SK-N-SH (cell line): ENCODE data around the gene SNX5. TPM values are rescaled to one million over a fixed set of nuclear protein-coding genes. Genes with fewer than 3 reads are reported as not detected.

Source experiments
- CTCF ChIA-PET: fragments of 300-600, 350-600 bp; formaldehyde crosslinking; extraction: SDS; loops from one replicate; lab custom pipeline; 2021; lab: Yijun Ruan, JAX
- POLR2A ChIA-PET: fragments of 350-600 bp; sonication (Branson Sonifier 250); formaldehyde crosslinking; extraction: SDS; loops from one replicate; lab custom pipeline; 2020; ENCODE audit warnings: antibody characterized with exemption, inconsistent platforms; lab: Yijun Ruan, JAX
- DNase-seq: peaks from one replicate; pipeline ENCODE4 v3.0.0; 2012
- H2AFZ ChIP-seq: fragments of 200-600 bp; sonication (generic); 2 replicates; pipeline ENCODE4 v1.8.1; 2016; ENCODE audit warnings: antibody characterized with exemption, mild to moderate bottlenecking, low read depth
- H3F3A ChIP-seq: fragments of 200-600 bp; sonication (generic); replicated peaks from 2 replicates; pipeline ENCODE3; 2016; ENCODE audit warnings: antibody characterized with exemption, mild to moderate bottlenecking; ENCODE audit not compliant: insufficient read depth
- H3K27ac ChIP-seq, 2 experiments: fragments of 200-500 bp in 1 of 2; fragments of 200-600 bp in 1 of 2; sonication (Bioruptor generic) in 1 of 2; sonication (generic), shearing (Covaris generic) in 1 of 2; 2 replicates each; pipeline versions ENCODE4 v1.5.1 to v1.6.1; 2014 to 2016; ENCODE audit warnings: low read depth in 2 of 2, inconsistent platforms in 1 of 2, low read length in 1 of 2, mild to moderate bottlenecking in 1 of 2, mixed read lengths in 1 of 2
- H3K27me3 ChIP-seq: fragments of 200-600 bp; sonication (generic), shearing (Covaris generic); 2 replicates; pipeline ENCODE4 v1.6.1; 2016; ENCODE audit warnings: mixed run types; ENCODE audit not compliant: insufficient read depth
- H3K36me3 ChIP-seq, 2 experiments: fragments of 200-500 bp in 1 of 2; fragments of 200-600 bp in 1 of 2; sonication (Bioruptor generic) in 1 of 2; sonication (generic) in 1 of 2; replicated peaks in 1 of 2; 2 replicates each; pipeline versions ENCODE3 to v1.5.1; 2014 to 2016; ENCODE audit warnings: low read length in 1 of 2, mild to moderate bottlenecking in 1 of 2; ENCODE audit not compliant: insufficient read depth in 2 of 2, control insufficient read depth in 1 of 2
- H3K4me1 ChIP-seq, 2 experiments: fragments of 200-500 bp in 1 of 2; fragments of 200-600 bp in 1 of 2; sonication (Bioruptor generic) in 1 of 2; sonication (generic), shearing (Covaris generic) in 1 of 2; 2 replicates each; pipeline versions ENCODE4 v1.5.1 to v1.6.1; 2014 to 2016; ENCODE audit warnings: low read depth in 1 of 2, low read length in 1 of 2, mixed run types in 1 of 2; ENCODE audit not compliant: insufficient read depth in 2 of 2, control insufficient read depth in 1 of 2
- H3K4me2 ChIP-seq: fragments of 200-600 bp; sonication (generic), shearing (Covaris generic); 2 replicates; pipeline ENCODE4 v1.6.1; 2017; ENCODE audit warnings: mixed run types
- H3K4me3 ChIP-seq, 2 experiments: fragments of 200-500 bp in 1 of 2; fragments of 200-600 bp in 1 of 2; sonication (Bioruptor generic) in 1 of 2; sonication (generic), shearing (Covaris generic) in 1 of 2; 2 replicates each; pipeline versions ENCODE4 v1.5.1 to v1.8.1; 2014 to 2016; ENCODE audit warnings: low read depth in 2 of 2, inconsistent platforms in 1 of 2, low read length in 1 of 2, mild to moderate bottlenecking in 1 of 2, mixed read lengths in 1 of 2, moderate library complexity in 1 of 2
- H3K79me2 ChIP-seq: fragments of 200-600 bp; sonication (generic); 2 replicates; pipeline ENCODE4 v1.8.1; 2017; ENCODE audit warnings: mild to moderate bottlenecking; ENCODE audit not compliant: insufficient read depth
- H3K9ac ChIP-seq: fragments of 200-600 bp; sonication (generic); 2 replicates; pipeline ENCODE4 v1.6.1; 2017; ENCODE audit warnings: mixed run types
- H3K9me2 ChIP-seq: fragments of 200-600 bp; sonication (generic); 2 replicates; pipeline ENCODE4 v1.6.1; 2017; ENCODE audit warnings: mixed run types
- H3K9me3 ChIP-seq: fragments of 200-600 bp; sonication (generic); 2 replicates; pipeline ENCODE4 v1.6.1; 2017; ENCODE audit warnings: mixed run types, mild to moderate bottlenecking, moderate library complexity
- H4K20me1 ChIP-seq: fragments of 200-600 bp; sonication (generic); 2 replicates; pipeline ENCODE4 v1.6.1; 2017; ENCODE audit warnings: mild to moderate bottlenecking, mixed run types; ENCODE audit not compliant: insufficient read depth
- ELF1 ChIP-seq: IDR thresholded peaks from 2 replicates; pipeline ENCODE4 v1.4.0; 2012
- FOSL2 ChIP-seq: IDR thresholded peaks from 2 replicates; pipeline ENCODE4 v1.4.0; 2012; ENCODE audit warnings: low read depth, mild to moderate bottlenecking, moderate library complexity, borderline replicate concordance
- FOXM1 ChIP-seq: IDR thresholded peaks from 2 replicates; pipeline ENCODE4 v1.4.0; 2012; ENCODE audit warnings: low read depth, mild to moderate bottlenecking
- JUND ChIP-seq: IDR thresholded peaks from 2 replicates; pipeline ENCODE4 v1.4.0; 2012
- MXI1 ChIP-seq: IDR thresholded peaks from 2 replicates; pipeline ENCODE4 v1.6.1; 2012; ENCODE audit warnings: mild to moderate bottlenecking, low read depth, low read length, improper control_type of control experiment
- NFIC ChIP-seq: IDR thresholded peaks from 2 replicates; pipeline ENCODE4 v1.4.0; 2012; ENCODE audit warnings: borderline replicate concordance
- RCOR1 ChIP-seq: fragments of 150-350 bp; IDR thresholded peaks from 2 replicates; pipeline ENCODE4 v1.6.1; 2017; ENCODE audit warnings: antibody characterized with exemption, low read length
- SIN3A ChIP-seq: IDR thresholded peaks from 2 replicates; pipeline ENCODE4 v1.6.1; 2012; ENCODE audit warnings: low read depth, mild to moderate bottlenecking, low read length, moderate library complexity, borderline replicate concordance
- TAF1 ChIP-seq: IDR thresholded peaks from 2 replicates; pipeline ENCODE4 v1.6.1; 2012; ENCODE audit warnings: low read depth, mild to moderate bottlenecking, low read length, moderate library complexity, borderline replicate concordance
- WGBS: methylation state at CpG from one replicate; pipeline ENCODE4 v1.1.6; 2017; ENCODE audit warnings: low lambda C conversion rate; 5-methylcytosine and 5-hydroxymethylcytosine counted together
- polyA plus RNA-seq, 3 experiments: library from polyadenylated mRNA; depleted of rRNA; stranded (reverse); fragments of >200 nt; gene quantifications; 2 replicates each; pipeline ENCODE4 v1.2.3, GENCODE V29; 2012
- small RNA-seq, 7 experiments: library from RNA; depleted of rRNA; stranded (forward); fragments of <200 nt; gene quantifications; one replicate each; pipeline ENCODE3, GENCODE V24; 2012
- TF ChIP-seq, protein P1 (sequence below): fragments of 200-600 bp; sonication (generic); IDR thresholded peaks from 2 replicates; pipeline ENCODE4 v1.6.1; 2017; ENCODE audit warnings: antibody characterized with exemption, mild to moderate bottlenecking, moderate library complexity
- TF ChIP-seq, protein P2 (sequence below): IDR thresholded peaks from 2 replicates; pipeline ENCODE4; 2012
- TF ChIP-seq, protein P3 (sequence below): IDR thresholded peaks from 2 replicates; pipeline ENCODE4 v1.4.0; 2012; ENCODE audit warnings: low read depth, borderline replicate concordance
- TF ChIP-seq, protein P4 (sequence below): fragments of 150-350 bp; IDR thresholded peaks from 2 replicates; pipeline ENCODE4 v1.6.1; 2017; ENCODE audit warnings: antibody characterized with exemption, low read length, low read depth, borderline replicate concordance

The SNX5 gene
- polyA plus RNA-seq, 1 of the 3 experiments (the other 2 are of a cell fraction): 76.2 TPM

DNA sequence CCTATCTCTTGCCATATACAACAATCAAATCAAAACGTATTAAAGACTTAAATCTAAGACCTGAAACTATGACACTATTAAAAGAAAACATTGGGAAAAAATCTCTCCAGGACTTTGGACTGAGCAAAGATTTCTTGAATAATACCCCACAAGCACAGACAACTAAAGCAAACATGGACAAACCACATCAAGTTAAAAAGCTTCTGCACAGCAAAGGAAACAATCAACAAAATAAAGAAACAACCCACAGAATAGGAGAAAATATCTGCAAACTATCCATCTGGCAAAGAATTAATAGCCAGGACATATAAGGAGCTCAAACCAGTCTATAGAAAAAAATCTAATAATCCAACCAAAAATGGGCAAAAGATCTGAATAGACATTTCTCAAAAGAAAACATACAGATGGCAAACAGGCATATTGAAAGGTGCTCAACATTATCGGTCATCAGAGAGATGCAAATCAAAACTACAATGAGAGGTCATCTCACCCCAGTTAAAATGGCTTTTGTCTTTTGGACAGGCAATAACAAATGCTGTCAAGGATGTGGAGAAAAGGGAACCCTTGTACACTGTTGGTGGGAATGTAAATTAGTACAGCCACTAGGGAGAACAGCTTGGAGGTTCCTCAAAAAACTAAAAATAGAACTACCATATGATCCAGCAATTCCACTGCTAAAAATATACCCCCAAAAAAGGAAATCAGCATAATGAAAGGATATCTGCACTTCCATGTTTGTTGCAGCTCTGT, 76.2 kb downstream of the SNX5 start:
- 3% methylated on average over 2 of the region's 2 CpGs for WGBS
- POLR2A ChIA-PET: no interaction called here
- Histone ChIP-seq H3K79me2 (no peaks in the 10 kb centered on the region), H3K36me3 (no peaks in the 10 kb centered on the region), H3K27ac (no peak overlapping the region), H3F3A (no peaks in the 10 kb centered on the region), H3K4me2 (no peak overlapping the region), H3K9ac (no peak overlapping the region), H3K4me1 (peaks cover 2 to 5% of the 10 kb centered on the region in 2 experiments; a peak in 2 of 4 replicates), H3K27me3 (no peaks in the 10 kb centered on the region), H3K9me2 (no peaks in the 10 kb centered on the region), H4K20me1 (no peaks in the 10 kb centered on the region), H3K9me3 (no peaks in the 10 kb centered on the region), H2AFZ (no peak overlapping the region), H3K4me3 (no peak overlapping the region)
- CTCF ChIA-PET: interaction anchor here (0.7 kb wide), 1 partner anchor 24 kb away, joined by 3 read pairs; no protein-coding TSS in a partner anchor
- no peak for DNase-seq
- no peak for TF ChIP-seq SIN3A
- TF ChIP-seq NFIC: no peak
- TF ChIP-seq ELF1: no peak
- TF ChIP-seq, protein P1, sequence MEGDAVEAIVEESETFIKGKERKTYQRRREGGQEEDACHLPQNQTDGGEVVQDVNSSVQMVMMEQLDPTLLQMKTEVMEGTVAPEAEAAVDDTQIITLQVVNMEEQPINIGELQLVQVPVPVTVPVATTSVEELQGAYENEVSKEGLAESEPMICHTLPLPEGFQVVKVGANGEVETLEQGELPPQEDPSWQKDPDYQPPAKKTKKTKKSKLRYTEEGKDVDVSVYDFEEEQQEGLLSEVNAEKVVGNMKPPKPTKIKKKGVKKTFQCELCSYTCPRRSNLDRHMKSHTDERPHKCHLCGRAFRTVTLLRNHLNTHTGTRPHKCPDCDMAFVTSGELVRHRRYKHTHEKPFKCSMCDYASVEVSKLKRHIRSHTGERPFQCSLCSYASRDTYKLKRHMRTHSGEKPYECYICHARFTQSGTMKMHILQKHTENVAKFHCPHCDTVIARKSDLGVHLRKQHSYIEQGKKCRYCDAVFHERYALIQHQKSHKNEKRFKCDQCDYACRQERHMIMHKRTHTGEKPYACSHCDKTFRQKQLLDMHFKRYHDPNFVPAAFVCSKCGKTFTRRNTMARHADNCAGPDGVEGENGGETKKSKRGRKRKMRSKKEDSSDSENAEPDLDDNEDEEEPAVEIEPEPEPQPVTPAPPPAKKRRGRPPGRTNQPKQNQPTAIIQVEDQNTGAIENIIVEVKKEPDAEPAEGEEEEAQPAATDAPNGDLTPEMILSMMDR: no peak
- TF ChIP-seq FOSL2: no peak
- TF ChIP-seq, protein P2, sequence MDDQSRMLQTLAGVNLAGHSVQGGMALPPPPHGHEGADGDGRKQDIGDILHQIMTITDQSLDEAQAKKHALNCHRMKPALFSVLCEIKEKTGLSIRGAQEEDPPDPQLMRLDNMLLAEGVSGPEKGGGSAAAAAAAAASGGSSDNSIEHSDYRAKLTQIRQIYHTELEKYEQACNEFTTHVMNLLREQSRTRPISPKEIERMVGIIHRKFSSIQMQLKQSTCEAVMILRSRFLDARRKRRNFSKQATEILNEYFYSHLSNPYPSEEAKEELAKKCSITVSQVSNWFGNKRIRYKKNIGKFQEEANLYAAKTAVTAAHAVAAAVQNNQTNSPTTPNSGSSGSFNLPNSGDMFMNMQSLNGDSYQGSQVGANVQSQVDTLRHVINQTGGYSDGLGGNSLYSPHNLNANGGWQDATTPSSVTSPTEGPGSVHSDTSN: no peak
- no peak for TF ChIP-seq MXI1
- no peak for TF ChIP-seq JUND
- no peak for TF ChIP-seq FOXM1
- TF ChIP-seq, protein P3, sequence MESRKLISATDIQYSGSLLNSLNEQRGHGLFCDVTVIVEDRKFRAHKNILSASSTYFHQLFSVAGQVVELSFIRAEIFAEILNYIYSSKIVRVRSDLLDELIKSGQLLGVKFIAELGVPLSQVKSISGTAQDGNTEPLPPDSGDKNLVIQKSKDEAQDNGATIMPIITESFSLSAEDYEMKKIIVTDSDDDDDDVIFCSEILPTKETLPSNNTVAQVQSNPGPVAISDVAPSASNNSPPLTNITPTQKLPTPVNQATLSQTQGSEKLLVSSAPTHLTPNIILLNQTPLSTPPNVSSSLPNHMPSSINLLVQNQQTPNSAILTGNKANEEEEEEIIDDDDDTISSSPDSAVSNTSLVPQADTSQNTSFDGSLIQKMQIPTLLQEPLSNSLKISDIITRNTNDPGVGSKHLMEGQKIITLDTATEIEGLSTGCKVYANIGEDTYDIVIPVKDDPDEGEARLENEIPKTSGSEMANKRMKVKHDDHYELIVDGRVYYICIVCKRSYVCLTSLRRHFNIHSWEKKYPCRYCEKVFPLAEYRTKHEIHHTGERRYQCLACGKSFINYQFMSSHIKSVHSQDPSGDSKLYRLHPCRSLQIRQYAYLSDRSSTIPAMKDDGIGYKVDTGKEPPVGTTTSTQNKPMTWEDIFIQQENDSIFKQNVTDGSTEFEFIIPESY: no peak
- TF ChIP-seq, protein P4, sequence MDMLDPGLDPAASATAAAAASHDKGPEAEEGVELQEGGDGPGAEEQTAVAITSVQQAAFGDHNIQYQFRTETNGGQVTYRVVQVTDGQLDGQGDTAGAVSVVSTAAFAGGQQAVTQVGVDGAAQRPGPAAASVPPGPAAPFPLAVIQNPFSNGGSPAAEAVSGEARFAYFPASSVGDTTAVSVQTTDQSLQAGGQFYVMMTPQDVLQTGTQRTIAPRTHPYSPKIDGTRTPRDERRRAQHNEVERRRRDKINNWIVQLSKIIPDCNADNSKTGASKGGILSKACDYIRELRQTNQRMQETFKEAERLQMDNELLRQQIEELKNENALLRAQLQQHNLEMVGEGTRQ: no peak
- TF ChIP-seq RCOR1: no peak
- no peak for TF ChIP-seq TAF1

Small RNA genes lying within 50 kb of the gene (small RNA-seq; reads per million reads assigned to genes)
- gene RNU6-192P (0 reads per million in 7 experiments), gene SNORD17 (85.3 to 959 (median 243) reads per million in 7 experiments)

Other genes with a start within 250 kb of the SNX5 start
- gene MGME1, start 224 bp upstream of the SNX5 start, polyA plus RNA-seq (2012; rRNA removed): 7.9 and 10.2 TPM in 2 replicates
- not detected in 2 replicates for gene OVOL2, start 89.1 kb upstream of the SNX5 start, polyA plus RNA-seq (2012; rRNA removed)
- 7.3 and 8.6 TPM in 2 replicates for gene KAT14, start 169.1 kb upstream of the SNX5 start, polyA plus RNA-seq (2012; rRNA removed)
- gene PET117, start 169.1 kb upstream of the SNX5 start, polyA plus RNA-seq (2012; rRNA removed): 12.6 and 13.5 TPM in 2 replicates